ENCODE results near the gene FBXO7.

GRCh38 chr22:32462452-32462851, 12.2 kb upstream of the FBXO7 start:
- TF ChIP-seq CTCF (IDR thresholded peaks at IDR 0.05; ENCODE audit: low read length) (no peak), EZH2 (optimal IDR thresholded peaks at IDR 0.05; ENCODE audit: low read depth, low read length) (no peak), EZH2phosphoT487 (IDR thresholded peaks at IDR 0.05; ENCODE audit: low read length) (no peak)

Measured in MM.1S (cell line).